HepG2 (cell line): Measurements from ENCODE around the gene TEDC1. TPM values are rescaled to one million over a fixed set of nuclear protein-coding genes. Genes with fewer than 3 reads are reported as not detected.

Source experiments
- BRD4 ChIP-seq: sonication (generic); formaldehyde crosslinking; IDR thresholded peaks from 2 replicates; pipeline ENCODE4 v1.4.0; 2020; ENCODE audit warnings: missing genetic modification reagents
- FLYWCH1 ChIP-seq: sonication (generic); formaldehyde crosslinking; IDR thresholded peaks from 2 replicates; pipeline ENCODE4 v1.8.1; 2023; ENCODE audit warnings: mild to moderate bottlenecking, missing genetic modification reagents
- FOSL2 ChIP-seq: sonication (generic); formaldehyde crosslinking; IDR thresholded peaks from 2 replicates; pipeline ENCODE4 v1.4.0; 2020; ENCODE audit warnings: missing genetic modification reagents
- MATR3 ChIP-seq: sonication (generic); formaldehyde crosslinking; IDR thresholded peaks from 2 replicates; pipeline ENCODE4 v1.4.0; 2020; ENCODE audit warnings: missing genetic modification reagents
- MED13 ChIP-seq: sonication (generic); formaldehyde crosslinking; IDR thresholded peaks from 2 replicates; pipeline ENCODE4 v1.5.0; 2020; ENCODE audit warnings: missing genetic modification reagents
- MZF1 ChIP-seq: sonication (generic); formaldehyde crosslinking; IDR thresholded peaks from 2 replicates; pipeline ENCODE4 v1.8.1; 2023; ENCODE audit warnings: mild to moderate bottlenecking, missing genetic modification reagents, borderline replicate concordance
- NBN ChIP-seq: fragments of 450-650 bp; conservative IDR thresholded peaks from 2 replicates; pipeline ENCODE4 v1.6.1; 2017
- NFKB2 ChIP-seq: sonication (generic); formaldehyde crosslinking; IDR thresholded peaks from 2 replicates; pipeline ENCODE4 v1.4.0; 2020; ENCODE audit warnings: missing genetic modification reagents, borderline replicate concordance
- NFKBIZ ChIP-seq: IDR thresholded peaks from 2 replicates; pipeline ENCODE4 v1.6.1; 2018; ENCODE audit warnings: missing genetic modification reagents, missing compliant biosample characterization
- PRDM4 ChIP-seq: sonication (generic); formaldehyde crosslinking; IDR thresholded peaks from 2 replicates; pipeline ENCODE4 v1.9.0; 2021; ENCODE audit warnings: missing genetic modification reagents, borderline replicate concordance
- SETDB1 ChIP-seq: sonication (generic); formaldehyde crosslinking; IDR thresholded peaks from 2 replicates; pipeline ENCODE4 v1.5.1; 2020; ENCODE audit warnings: missing genetic modification reagents, mild to moderate bottlenecking, borderline replicate concordance
- STAT5B ChIP-seq: sonication (generic); formaldehyde crosslinking; IDR thresholded peaks from 2 replicates; pipeline ENCODE4 v1.4.0; 2020; ENCODE audit warnings: missing genetic modification reagents
- TAF15 ChIP-seq: fragments of 200-400 bp; formaldehyde crosslinking; IDR thresholded peaks from one replicate; pipeline ENCODE4 v1.6.1; 2018; ENCODE audit warnings: mild to moderate bottlenecking, low read depth, low read length; ENCODE audit not compliant: poor library complexity, severe bottlenecking
- TRIM24 ChIP-seq: sonication (generic); formaldehyde crosslinking; IDR thresholded peaks from 2 replicates; pipeline ENCODE4 v1.8.0; 2022; ENCODE audit warnings: mild to moderate bottlenecking, missing genetic modification reagents
- YEATS2 ChIP-seq: sonication (generic); formaldehyde crosslinking; IDR thresholded peaks from 2 replicates; pipeline ENCODE4 v1.4.0; 2020; ENCODE audit warnings: missing genetic modification reagents, borderline replicate concordance
- YEATS4 ChIP-seq: sonication (generic); formaldehyde crosslinking; IDR thresholded peaks from 2 replicates; pipeline ENCODE4 v1.4.0; 2020; ENCODE audit warnings: missing genetic modification reagents, borderline replicate concordance
- ZBTB14 ChIP-seq: sonication (generic); formaldehyde crosslinking; IDR thresholded peaks from 2 replicates; pipeline ENCODE4 v1.4.0; 2020; ENCODE audit warnings: missing genetic modification reagents
- ZKSCAN1 ChIP-seq: fragments of 150-350 bp; IDR thresholded peaks from 2 replicates; pipeline ENCODE4 v1.6.1; 2014; ENCODE audit warnings: low read length
- ZNF136 ChIP-seq: sonication (generic); formaldehyde crosslinking; IDR thresholded peaks from 2 replicates; pipeline ENCODE4 v1.8.1; 2022; ENCODE audit warnings: low read depth, mild to moderate bottlenecking, moderate library complexity, missing genetic modification reagents
- ZNF629 ChIP-seq: sonication (generic); formaldehyde crosslinking; conservative IDR thresholded peaks from 2 replicates; pipeline ENCODE4 v1.5.0; 2020; ENCODE audit warnings: missing genetic modification reagents
- ZNF660 ChIP-seq: sonication (generic); formaldehyde crosslinking; IDR thresholded peaks from 2 replicates; pipeline ENCODE4 v1.5.1; 2020; ENCODE audit warnings: mild to moderate bottlenecking, low read depth, missing genetic modification reagents, borderline replicate concordance
- polyA plus RNA-seq, 8 experiments: library from polyadenylated mRNA; depleted of rRNA in 3 of 8; stranded (reverse) in 7 of 8; unstranded in 1 of 8; fragments of >200 nt; fragmentation: Illumina TruSeq in 4 of 8; extraction: Trizol in 4 of 8; gene quantifications; 2 replicates each; pipeline versions ENCODE4 v1.2.1 to v1.2.3, GENCODE V29; 2011 to 2016; ENCODE audit warnings: low read depth in 4 of 8, missing spikeins in 1 of 8, mixed read lengths in 1 of 8; ENCODE audit not compliant: insufficient read depth in 1 of 8
- total RNA-seq, 5 experiments: library from RNA; depleted of rRNA; stranded (reverse); fragments of >200 nt; fragmentation: Illumina TruSeq; extraction: Trizol; gene quantifications; 2 replicates each; pipeline ENCODE4 v1.2.3, GENCODE V29; 2016; ENCODE audit warnings: low read depth in 1 of 5
- TF ChIP-seq, protein P1 (sequence below): sonication (generic); formaldehyde crosslinking; IDR thresholded peaks from 2 replicates; pipeline ENCODE4 v1.4.0; 2020; ENCODE audit warnings: missing genetic modification reagents

Gene TEDC1
- total and polyA plus RNA-seq, 2 of the 13 experiments (the other 11 are each of a cell fraction or from before 2014, with no cell fraction given) = 5.7 to 27.4 TPM

DNA sequence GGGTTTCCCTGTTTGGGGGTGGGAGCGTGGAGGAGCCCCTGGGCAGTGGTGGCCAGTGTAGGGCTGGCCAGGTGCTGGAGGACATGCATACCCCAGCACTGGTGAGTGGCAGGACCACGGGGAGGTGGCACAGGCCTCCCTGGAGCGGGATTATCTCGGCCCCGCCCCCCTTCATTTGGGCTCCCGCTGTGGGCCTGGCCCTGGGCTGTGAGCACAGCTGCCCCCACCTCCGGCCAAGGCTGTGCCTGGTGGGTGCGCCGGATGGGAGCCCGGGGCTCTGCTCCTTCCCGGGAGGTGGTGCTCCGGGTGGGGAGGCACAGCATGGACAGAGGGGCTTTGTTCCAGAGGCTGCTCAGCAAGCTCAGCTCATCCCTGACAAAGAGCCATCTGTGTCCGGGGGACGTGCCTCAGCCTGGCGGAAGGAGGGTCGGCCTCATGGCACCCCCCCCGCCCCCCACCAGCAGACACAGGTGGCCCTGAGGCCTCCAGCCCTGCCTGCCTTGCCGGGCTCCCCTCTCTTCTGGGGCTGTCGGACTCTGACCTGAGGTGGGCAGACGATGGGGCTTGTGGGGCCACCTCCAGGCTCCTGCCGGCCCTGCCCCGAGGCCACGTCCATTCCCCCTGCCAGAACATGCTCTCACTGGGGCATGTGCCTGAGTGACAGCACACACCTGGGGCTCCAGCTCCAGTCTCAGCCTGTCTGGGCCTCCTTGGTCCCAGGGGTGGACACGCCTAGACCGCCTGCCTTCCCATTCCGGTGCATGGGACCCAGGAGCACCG is 8.4 kb downstream of the TEDC1 start (continued):
- TF ChIP-seq ZBTB14 (no peak; the same call in 1 of the 2 replicates), YEATS2 (CRISPR knock-in tag) (no peak), ZNF629 (no peak), STAT5B (CRISPR knock-in tag) (no peak), MED13 (CRISPR knock-in tag) (peak; percentile 88; the same call in 1 of the 2 replicates), ZNF660 (CRISPR knock-in tag) (no peak), NBN (no peak), TRIM24 (CRISPR knock-in tag) (no peak), ZKSCAN1 (no peak), ZNF136 (CRISPR knock-in tag) (no peak; the same call in 1 of the 2 replicates), FLYWCH1 (CRISPR knock-in tag) (no peak; the same call in 1 of the 2 replicates), FOSL2 (CRISPR knock-in tag) (peak; percentile 33; the same call in 1 of the 2 replicates), MZF1 (CRISPR knock-in tag) (no peak), MATR3 (no peak), BRD4 (CRISPR knock-in tag) (no peak), TAF15 (peak; percentile 35), SETDB1 (CRISPR knock-in tag) (no peak), NFKBIZ (CRISPR knock-in tag) (0 out of 2 replicates have a peak, but pooled peaks have one; percentile 23), PRDM4 (CRISPR knock-in tag) (no peak), YEATS4 (CRISPR knock-in tag) (peak; percentile 82; the same call in 1 of the 2 replicates), NFKB2 (CRISPR knock-in tag) (peak; percentile 85; the same call in 1 of the 2 replicates)
- TF ChIP-seq, protein P1, sequence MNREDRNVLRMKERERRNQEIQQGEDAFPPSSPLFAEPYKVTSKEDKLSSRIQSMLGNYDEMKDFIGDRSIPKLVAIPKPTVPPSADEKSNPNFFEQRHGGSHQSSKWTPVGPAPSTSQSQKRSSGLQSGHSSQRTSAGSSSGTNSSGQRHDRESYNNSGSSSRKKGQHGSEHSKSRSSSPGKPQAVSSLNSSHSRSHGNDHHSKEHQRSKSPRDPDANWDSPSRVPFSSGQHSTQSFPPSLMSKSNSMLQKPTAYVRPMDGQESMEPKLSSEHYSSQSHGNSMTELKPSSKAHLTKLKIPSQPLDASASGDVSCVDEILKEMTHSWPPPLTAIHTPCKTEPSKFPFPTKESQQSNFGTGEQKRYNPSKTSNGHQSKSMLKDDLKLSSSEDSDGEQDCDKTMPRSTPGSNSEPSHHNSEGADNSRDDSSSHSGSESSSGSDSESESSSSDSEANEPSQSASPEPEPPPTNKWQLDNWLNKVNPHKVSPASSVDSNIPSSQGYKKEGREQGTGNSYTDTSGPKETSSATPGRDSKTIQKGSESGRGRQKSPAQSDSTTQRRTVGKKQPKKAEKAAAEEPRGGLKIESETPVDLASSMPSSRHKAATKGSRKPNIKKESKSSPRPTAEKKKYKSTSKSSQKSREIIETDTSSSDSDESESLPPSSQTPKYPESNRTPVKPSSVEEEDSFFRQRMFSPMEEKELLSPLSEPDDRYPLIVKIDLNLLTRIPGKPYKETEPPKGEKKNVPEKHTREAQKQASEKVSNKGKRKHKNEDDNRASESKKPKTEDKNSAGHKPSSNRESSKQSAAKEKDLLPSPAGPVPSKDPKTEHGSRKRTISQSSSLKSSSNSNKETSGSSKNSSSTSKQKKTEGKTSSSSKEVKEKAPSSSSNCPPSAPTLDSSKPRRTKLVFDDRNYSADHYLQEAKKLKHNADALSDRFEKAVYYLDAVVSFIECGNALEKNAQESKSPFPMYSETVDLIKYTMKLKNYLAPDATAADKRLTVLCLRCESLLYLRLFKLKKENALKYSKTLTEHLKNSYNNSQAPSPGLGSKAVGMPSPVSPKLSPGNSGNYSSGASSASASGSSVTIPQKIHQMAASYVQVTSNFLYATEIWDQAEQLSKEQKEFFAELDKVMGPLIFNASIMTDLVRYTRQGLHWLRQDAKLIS = no peak
